DMS153 treated with DMSO at 0.1 percent for 48 hours (cell line): Measurements from ENCODE around the gene FOXP1.

Experiments
- DNase-seq: peaks from one replicate; lab custom pipeline; 2025; ENCODE audit not compliant: unreplicated experiment; lab: John Stamatoyannopoulos, UW

The FOXP1 gene

GRCh38 chr3:71583566-71584393 lies at the start of gene FOXP1:
Gene FOXP1, minus strand, starts transcription at chr3:71583728. Its CDS starts 385,347 bp downstream, at chr3:71198381.
- no peak for DNase-seq

- no peak for DNase-seq
Measured at GRCh38 chr3:71629711-71630110, 46.2 kb upstream of the FOXP1 start.

GRCh38 chr3:71629289-71629688 lies 45.8 kb upstream of the FOXP1 start:
- no peak for DNase-seq

- DNase-seq, result no peak
Measured at GRCh38 chr3:71628522-71628921, 45.0 kb upstream of the FOXP1 start.

GRCh38 chr3:71625676-71626075 lies 42.1 kb upstream of the FOXP1 start:
- DNase-seq, result no peak

DNA sequence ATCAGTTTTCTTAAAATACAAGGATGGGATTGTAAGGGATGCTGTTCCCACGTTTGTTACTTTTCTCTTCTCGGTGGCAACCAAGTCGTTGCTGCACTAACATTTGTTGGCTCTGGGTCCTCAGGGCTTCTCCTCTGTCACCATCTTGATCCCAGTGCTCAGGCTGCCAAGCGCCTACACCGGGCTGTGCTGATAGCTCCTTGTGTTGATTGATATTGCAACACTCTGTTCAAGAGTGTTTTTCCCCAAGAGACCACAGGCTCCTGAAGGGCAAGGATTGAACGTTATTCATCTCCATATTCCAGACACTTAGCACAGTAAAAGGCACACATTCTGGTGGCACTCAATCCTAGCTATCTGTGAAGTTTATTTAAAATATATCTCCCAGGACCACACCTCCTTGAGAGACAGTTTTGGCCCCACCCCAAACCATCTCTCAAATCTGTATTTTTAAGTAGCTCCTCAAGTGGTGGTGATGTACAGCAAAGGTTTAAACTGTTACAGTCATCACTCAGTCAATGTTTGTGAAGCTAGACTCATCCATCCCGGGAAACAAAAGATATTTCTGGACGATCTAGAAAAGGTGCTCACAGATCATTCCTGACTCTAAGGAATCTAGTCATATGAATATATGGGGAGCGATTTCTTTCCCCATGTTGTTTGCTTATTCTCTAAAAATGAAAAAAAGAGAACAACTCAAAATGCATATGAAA lies 38.5 kb upstream of the FOXP1 start:
- DNase-seq, result no peak

- DNase-seq, result no peak
Measured at GRCh38 chr3:71618538-71618937, 35.0 kb upstream of the FOXP1 start.

DNA sequence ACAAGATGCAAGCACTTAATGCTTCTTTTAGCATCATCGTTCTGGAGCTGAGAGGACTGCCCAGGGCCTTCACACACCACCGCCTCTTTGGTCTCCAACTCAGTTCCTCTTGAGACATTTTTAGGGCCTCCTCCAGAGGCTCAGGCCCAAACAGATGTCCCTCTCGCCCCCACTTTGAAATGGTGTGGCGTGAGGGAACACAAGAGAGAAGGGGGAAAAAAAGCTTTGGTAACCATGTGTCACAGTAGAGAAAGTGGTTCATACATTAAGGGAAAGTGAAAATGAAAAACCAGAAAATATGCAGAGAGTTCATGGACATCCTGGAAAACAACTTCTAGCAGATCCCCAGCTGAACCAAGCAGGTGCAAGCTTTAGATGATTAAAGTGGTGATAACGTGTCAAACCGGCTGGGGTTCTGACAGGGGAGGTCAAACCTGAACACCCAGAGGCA lies 33.1 kb upstream of the FOXP1 start:
- DNase-seq, result no peak

GRCh38 chr3:71614869-71615268 lies 31.3 kb upstream of the FOXP1 start:
- no peak for DNase-seq

- no peak for DNase-seq
Measured at GRCh38 chr3:71614426-71614825, 30.9 kb upstream of the FOXP1 start.

DNA sequence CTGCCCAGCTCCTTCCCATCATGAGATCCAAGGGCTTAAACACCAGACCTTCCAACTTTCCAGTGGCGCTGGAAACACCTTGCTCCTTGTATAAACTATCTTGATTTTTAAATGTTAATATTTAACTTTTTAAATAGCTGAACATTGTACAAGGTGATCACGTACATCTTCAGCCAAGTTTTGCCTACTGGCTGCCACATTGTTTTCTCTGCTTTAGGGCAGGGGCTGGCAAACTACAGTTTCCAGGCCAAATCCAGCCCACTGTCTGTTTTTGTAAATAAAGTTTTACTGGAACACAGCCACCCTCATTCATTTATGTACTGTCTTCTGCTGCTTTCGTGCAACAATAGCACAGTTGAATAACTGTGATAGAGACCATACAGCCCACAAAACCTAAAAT lies 27.6 kb upstream of the FOXP1 start:
- no peak for DNase-seq

- DNase-seq, result no peak
Measured at GRCh38 chr3:71607364-71607763, 23.8 kb upstream of the FOXP1 start.

DNA sequence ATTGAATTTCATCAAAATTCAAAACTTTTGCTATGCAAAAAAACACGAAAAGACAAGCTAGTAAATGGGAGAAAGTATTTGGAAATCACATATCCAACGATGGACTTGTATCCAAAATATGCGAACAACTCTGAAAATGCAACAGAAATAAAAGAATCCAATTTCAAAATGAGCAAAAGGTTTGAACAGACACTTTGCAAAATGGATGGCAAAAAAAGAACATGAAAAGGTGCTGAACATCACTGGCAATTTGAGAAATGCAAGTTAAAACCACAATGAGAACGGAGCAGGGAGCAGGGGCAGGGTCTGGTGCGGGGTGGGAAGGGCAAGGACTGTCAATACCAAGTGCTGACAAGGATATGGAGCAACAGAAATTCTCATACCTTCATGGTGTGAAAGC lies 23.1 kb upstream of the FOXP1 start:
- no peak for DNase-seq

GRCh38 chr3:71602256-71602655 lies 18.7 kb upstream of the FOXP1 start:
- DNase-seq, result no peak

DNA sequence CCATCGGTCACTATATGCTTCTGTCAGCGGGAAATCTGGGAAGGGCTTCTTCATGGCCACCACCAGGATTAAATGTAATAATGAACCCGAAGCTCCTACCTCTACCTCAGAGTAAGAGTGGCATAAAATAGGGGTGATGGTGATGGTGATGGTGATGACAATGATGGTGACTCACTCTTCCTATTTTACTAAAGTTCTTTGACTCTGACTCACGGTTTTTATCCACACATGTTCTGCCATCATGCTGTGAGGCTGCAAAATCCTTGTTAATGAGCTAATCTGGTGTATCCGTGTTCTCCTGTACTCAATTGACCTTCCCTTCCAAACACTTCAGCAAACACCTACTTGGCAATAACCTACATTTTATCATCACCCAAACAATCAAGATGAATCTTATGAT lies 18.3 kb upstream of the FOXP1 start:
- no peak for DNase-seq

DNA sequence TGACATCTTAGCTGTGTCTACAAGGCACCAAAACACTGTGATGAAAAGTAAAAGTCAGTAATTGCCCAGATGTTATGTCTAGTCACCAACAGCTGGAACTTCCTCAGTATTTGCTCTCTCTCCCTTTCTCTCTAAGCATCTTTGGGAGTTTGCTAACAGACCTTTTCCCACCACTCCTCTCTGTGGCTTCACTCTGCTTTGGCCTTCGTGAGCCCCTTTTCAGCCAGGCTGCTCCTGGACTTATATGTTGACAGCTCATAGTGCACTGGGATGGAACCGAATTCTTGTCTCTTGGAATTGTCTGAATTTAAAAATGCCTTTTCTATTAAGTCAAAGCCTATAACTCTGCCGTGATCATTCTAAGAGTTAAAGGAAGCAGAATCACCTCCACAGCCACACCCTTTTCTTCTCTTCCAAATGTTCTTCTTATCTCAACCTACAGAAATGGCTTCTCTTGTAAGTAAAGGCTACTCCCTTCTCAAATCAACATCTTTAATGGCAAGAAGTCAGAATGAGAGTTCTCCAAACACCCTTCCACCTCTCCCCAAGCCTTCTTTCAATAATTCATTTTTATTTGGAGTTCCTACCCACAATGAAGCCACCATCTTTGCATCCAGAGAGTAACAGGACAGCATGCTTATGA lies 17.2 kb upstream of the FOXP1 start:
- no peak for DNase-seq

- no peak for DNase-seq
Measured at GRCh38 chr3:71599416-71599815, 15.9 kb upstream of the FOXP1 start.

- DNase-seq, result no peak
Measured at GRCh38 chr3:71598292-71598691, 14.8 kb upstream of the FOXP1 start.

DNA sequence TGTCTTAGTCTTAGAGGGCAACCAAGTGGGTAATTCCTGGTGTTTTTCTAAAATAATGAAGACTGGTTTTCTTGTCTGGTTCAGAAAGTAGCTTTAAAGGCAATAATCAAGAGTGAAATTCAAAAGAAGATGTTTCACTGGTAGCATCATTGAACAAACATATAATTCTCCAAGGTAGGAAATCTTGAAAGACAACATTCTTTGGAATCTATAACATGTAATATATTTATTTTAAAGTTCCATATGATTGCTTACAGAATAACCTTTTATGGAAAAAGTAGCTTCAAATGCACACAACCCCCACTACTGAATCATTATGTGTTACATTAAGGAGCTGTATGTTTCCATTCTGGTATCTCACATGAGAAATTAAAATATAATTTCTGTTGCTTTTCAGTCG lies 13.8 kb upstream of the FOXP1 start:
- DNase-seq, result no peak

- DNase-seq, result no peak
Measured at GRCh38 chr3:71593106-71593505, 9.6 kb upstream of the FOXP1 start.

- no peak for DNase-seq
Measured at GRCh38 chr3:71591101-71591500, 7.6 kb upstream of the FOXP1 start.

DNA sequence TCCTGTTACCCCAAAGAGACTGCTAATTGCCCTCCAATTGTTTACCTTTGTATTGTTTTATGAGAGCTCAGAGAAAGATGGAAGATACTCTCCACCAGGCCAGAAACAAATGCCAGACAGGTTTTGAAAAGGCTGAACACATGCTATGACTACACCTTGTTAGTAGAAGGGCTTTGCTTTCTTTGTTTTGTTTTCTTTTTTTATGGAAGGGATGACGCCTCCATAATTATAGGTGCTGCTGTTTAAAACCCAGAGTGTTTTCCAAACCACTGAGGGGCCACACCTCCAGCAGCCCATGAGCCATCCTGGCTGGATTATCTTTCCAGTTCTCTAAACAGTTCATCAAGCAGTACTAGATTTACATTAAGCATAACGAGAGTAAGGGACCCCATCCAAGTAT lies 5.6 kb upstream of the FOXP1 start:
- DNase-seq, result no peak
